Nephron (organoid): ENCODE data around the gene AMMECR1.

Experiments used
- H3K27ac Mint-ChIP-seq, 3 experiments: 2 replicates each; pipeline ENCODE4 v1.8.0; 2020; ENCODE audit warnings: mixed read lengths in 3 of 3, mild to moderate bottlenecking in 2 of 3, moderate library complexity in 1 of 3
- H3K27me3 Mint-ChIP-seq: 2 replicates; pipeline ENCODE4 v1.8.0; 2021; ENCODE audit warnings: low read depth, mild to moderate bottlenecking, moderate library complexity, mixed read lengths
- H3K36me3 Mint-ChIP-seq: 2 replicates; pipeline ENCODE4 v1.8.0; 2020; ENCODE audit warnings: low read depth, mixed read lengths
- H3K4me1 Mint-ChIP-seq: 2 replicates; pipeline ENCODE4 v1.8.0; 2020; ENCODE audit warnings: mixed read lengths
- H3K4me3 Mint-ChIP-seq, 3 experiments: 2 replicates each; pipeline ENCODE4 v1.8.0; 2020; ENCODE audit warnings: mild to moderate bottlenecking in 3 of 3, mixed read lengths in 3 of 3, moderate library complexity in 2 of 3
- H3K9me3 Mint-ChIP-seq: 2 replicates; pipeline ENCODE4 v1.8.0; 2020; ENCODE audit warnings: mixed read lengths
- TF ChIP-seq, protein P1 (sequence below), 3 experiments: fragments of 200-600 bp; sonication (generic); IDR thresholded peaks; one replicate each; pipeline ENCODE4 v1.5.0; 2021; ENCODE audit warnings: antibody characterized with exemption in 3 of 3; ENCODE audit not compliant: unreplicated experiment in 3 of 3

AMMECR1 gene

DNA sequence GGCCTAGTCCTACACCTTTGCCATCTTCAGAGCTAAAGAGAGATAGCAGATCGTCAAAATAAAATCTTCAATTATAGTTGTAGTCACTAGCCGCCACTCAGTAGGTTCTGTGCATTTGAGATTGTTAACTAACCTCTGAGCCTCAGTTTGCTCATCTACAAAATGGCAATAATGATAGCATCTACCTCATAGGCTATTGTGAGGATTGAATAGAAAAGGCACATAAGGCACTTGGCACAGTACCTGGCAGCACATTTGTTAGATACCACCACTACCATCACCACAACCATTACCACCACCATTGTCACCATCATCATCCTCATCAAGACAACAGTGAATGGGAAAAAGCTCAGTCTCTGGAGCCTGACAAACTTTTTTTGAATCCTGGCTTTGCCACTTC lies 134.6 kb downstream of the AMMECR1 start:
- TF ChIP-seq, protein P1, sequence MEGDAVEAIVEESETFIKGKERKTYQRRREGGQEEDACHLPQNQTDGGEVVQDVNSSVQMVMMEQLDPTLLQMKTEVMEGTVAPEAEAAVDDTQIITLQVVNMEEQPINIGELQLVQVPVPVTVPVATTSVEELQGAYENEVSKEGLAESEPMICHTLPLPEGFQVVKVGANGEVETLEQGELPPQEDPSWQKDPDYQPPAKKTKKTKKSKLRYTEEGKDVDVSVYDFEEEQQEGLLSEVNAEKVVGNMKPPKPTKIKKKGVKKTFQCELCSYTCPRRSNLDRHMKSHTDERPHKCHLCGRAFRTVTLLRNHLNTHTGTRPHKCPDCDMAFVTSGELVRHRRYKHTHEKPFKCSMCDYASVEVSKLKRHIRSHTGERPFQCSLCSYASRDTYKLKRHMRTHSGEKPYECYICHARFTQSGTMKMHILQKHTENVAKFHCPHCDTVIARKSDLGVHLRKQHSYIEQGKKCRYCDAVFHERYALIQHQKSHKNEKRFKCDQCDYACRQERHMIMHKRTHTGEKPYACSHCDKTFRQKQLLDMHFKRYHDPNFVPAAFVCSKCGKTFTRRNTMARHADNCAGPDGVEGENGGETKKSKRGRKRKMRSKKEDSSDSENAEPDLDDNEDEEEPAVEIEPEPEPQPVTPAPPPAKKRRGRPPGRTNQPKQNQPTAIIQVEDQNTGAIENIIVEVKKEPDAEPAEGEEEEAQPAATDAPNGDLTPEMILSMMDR (IDR thresholded peaks at IDR 0.05; ENCODE audit: unreplicated experiment in 3 of 3) = no peak
- no peaks in the 10 kb centered on the region for H3K27me3 Mint-ChIP-seq
- no peak overlapping the region for H3K4me3 Mint-ChIP-seq
- peaks cover 54% of the 10 kb centered on the region for H3K36me3 Mint-ChIP-seq
- H3K4me1 Mint-ChIP-seq = peaks cover 18% of the 10 kb centered on the region
- peaks cover 8% of the 10 kb centered on the region for H3K9me3 Mint-ChIP-seq
- H3K27ac Mint-ChIP-seq = no peak overlapping the region

GRCh38 chrX:110182865-110183264 lies 135.0 kb downstream of the AMMECR1 start:
- H3K27me3 Mint-ChIP-seq = no peaks in the 10 kb centered on the region
- no peak overlapping the region for H3K4me3 Mint-ChIP-seq
- peaks cover 18% of the 10 kb centered on the region for H3K4me1 Mint-ChIP-seq
- H3K36me3 Mint-ChIP-seq = peaks cover 50% of the 10 kb centered on the region
- no peak overlapping the region for H3K27ac Mint-ChIP-seq
- TF ChIP-seq, protein P1 (IDR thresholded peaks at IDR 0.05; ENCODE audit: unreplicated experiment in 3 of 3) = no peak
- H3K9me3 Mint-ChIP-seq = peaks cover 8% of the 10 kb centered on the region

DNA sequence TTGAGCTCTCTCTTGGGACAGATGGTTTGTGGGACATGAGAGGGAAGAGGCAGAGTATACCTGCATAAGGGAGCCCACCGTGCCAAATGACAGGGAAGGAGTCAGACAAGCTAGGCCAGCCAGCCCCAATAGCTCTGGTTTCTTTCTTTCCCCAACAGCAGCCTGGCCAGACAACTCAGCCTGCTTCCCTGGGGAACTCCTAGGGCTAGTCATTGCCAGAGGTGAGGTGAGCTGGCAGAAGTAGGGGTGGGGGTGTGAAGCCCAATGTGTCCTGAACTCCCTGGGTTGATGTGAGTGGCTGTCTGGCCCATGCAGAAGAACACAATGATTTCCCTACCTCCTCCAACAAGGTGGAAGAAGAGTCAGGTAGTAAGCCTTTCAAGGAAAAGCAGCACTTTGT lies 135.5 kb downstream of the AMMECR1 start:
- Mint-ChIP-seq H3K4me1 (peaks cover 18% of the 10 kb centered on the region), H3K4me3 (no peak overlapping the region), H3K9me3 (peaks cover 8% of the 10 kb centered on the region), H3K27me3 (no peaks in the 10 kb centered on the region), H3K36me3 (peaks cover 50% of the 10 kb centered on the region), H3K27ac (peak overlapping the region in 1 of 3 experiments; percentile 67)
- TF ChIP-seq, protein P1 (IDR thresholded peaks at IDR 0.05; ENCODE audit: unreplicated experiment in 3 of 3) = no peak

GRCh38 chrX:110181459-110182137 lies 136.3 kb downstream of the AMMECR1 start:
- TF ChIP-seq, protein P1 (IDR thresholded peaks at IDR 0.05; ENCODE audit: unreplicated experiment in 3 of 3) = no peak
- Mint-ChIP-seq H3K36me3 (peaks cover 50% of the 10 kb centered on the region), H3K9me3 (peaks cover 8% of the 10 kb centered on the region), H3K27me3 (no peaks in the 10 kb centered on the region), H3K4me1 (peaks cover 18% of the 10 kb centered on the region), H3K4me3 (no peak overlapping the region), H3K27ac (peak overlapping the region; percentile 36 to 67 (median 45))

GRCh38 chrX:110180928-110181310 lies 137.0 kb downstream of the AMMECR1 start:
- TF ChIP-seq, protein P1 (IDR thresholded peaks at IDR 0.05; ENCODE audit: unreplicated experiment in 3 of 3) = no peak
- no peaks in the 10 kb centered on the region for H3K27me3 Mint-ChIP-seq
- peaks cover 18% of the 10 kb centered on the region for H3K4me1 Mint-ChIP-seq
- H3K27ac Mint-ChIP-seq = peak overlapping the region; percentile 12 to 67 (median 30)
- peaks cover 8% of the 10 kb centered on the region for H3K9me3 Mint-ChIP-seq
- no peak overlapping the region for H3K4me3 Mint-ChIP-seq
- H3K36me3 Mint-ChIP-seq = peaks cover 50% of the 10 kb centered on the region
